ENCODE results near the gene CARNS1.

Gene CARNS1

GRCh38 chr11:67428052-67429001 is 12.8 kb downstream of the CARNS1 start, which contains the start of gene RPS6KB2:
RPS6KB2 (plus strand) TSS chr11:67428494; CDS start chr11:67428546, 52 bp downstream.
- Histone ChIP-seq H3K9ac (ENCODE audit: low read depth, low read length, poor library complexity, severe bottlenecking) (peak within 1 kb of the TSS; percentile 85), H3K79me2 (ENCODE audit: insufficient read depth, low read length) (peaks cover 45% of the 10 kb centered on the region), H3F3A (ENCODE audit: low read depth) (peaks cover 5% of the 10 kb centered on the region; the same call in 1 of the 2 replicates), H3K9me2 (replicated peaks; ENCODE audit: low read depth, low read length) (no peaks in the 10 kb centered on the region), H3K36me3 (ENCODE audit: insufficient read depth, low read length) (no peaks in the 10 kb centered on the region), H3K4me1 (ENCODE audit: insufficient read depth, low read length, poor library complexity, severe bottlenecking) (peaks cover 29% of the 10 kb centered on the region), H3K4me3 (ENCODE audit: low read length, poor library complexity, severe bottlenecking) (peak within 1 kb of the TSS; percentile 79), H2AFZ (ENCODE audit: low read length) (peak within 1 kb of the TSS; percentile 63), H3K9me3 (ENCODE audit: insufficient read depth, low read depth, low read length) (no peaks in the 10 kb centered on the region), H3K27me3 (ENCODE audit: insufficient read depth, low read length, poor library complexity, severe bottlenecking) (no peaks in the 10 kb centered on the region), H3K4me2 (ENCODE audit: low read depth, low read length, poor library complexity, severe bottlenecking) (peak within 1 kb of the TSS; percentile 97), H4K20me1 (ENCODE audit: insufficient read depth, low read length, poor library complexity, severe bottlenecking) (peaks cover 24% of the 10 kb centered on the region)
- no peak for TF ChIP-seq EZH2phosphoT487 (IDR thresholded peaks at IDR 0.05; ENCODE audit: borderline replicate concordance)
- TF ChIP-seq CTCF (conservative IDR thresholded peaks at IDR 0.05; ENCODE audit: low read length), result no peak

GRCh38 chr11:67429038-67429668 is 13.7 kb downstream of the CARNS1 start:
- Histone ChIP-seq H3K36me3 (ENCODE audit: insufficient read depth, low read length) (peaks cover 3% of the 10 kb centered on the region; the same call in 1 of the 2 replicates), H3K4me2 (ENCODE audit: low read depth, low read length, poor library complexity, severe bottlenecking) (peak overlapping the region; percentile 97), H4K20me1 (ENCODE audit: insufficient read depth, low read length, poor library complexity, severe bottlenecking) (peaks cover 33% of the 10 kb centered on the region), H3K4me3 (ENCODE audit: low read length, poor library complexity, severe bottlenecking) (peak overlapping the region; percentile 79), H3F3A (ENCODE audit: low read depth) (peaks cover 5% of the 10 kb centered on the region; the same call in 1 of the 2 replicates), H3K9ac (ENCODE audit: low read depth, low read length, poor library complexity, severe bottlenecking) (peak overlapping the region; percentile 85), H3K9me2 (replicated peaks; ENCODE audit: low read depth, low read length) (no peaks in the 10 kb centered on the region), H3K9me3 (ENCODE audit: insufficient read depth, low read depth, low read length) (no peaks in the 10 kb centered on the region), H2AFZ (ENCODE audit: low read length) (no peak overlapping the region), H3K79me2 (ENCODE audit: insufficient read depth, low read length) (peaks cover 53% of the 10 kb centered on the region), H3K4me1 (ENCODE audit: insufficient read depth, low read length, poor library complexity, severe bottlenecking) (peaks cover 37% of the 10 kb centered on the region), H3K27me3 (ENCODE audit: insufficient read depth, low read length, poor library complexity, severe bottlenecking) (no peaks in the 10 kb centered on the region)
- TF ChIP-seq EZH2phosphoT487 (IDR thresholded peaks at IDR 0.05; ENCODE audit: borderline replicate concordance) (no peak), CTCF (conservative IDR thresholded peaks at IDR 0.05; ENCODE audit: low read length) (no peak)

- Histone ChIP-seq H3K27me3 (ENCODE audit: insufficient read depth, low read length, poor library complexity, severe bottlenecking) (no peaks in the 10 kb centered on the region), H3K79me2 (ENCODE audit: insufficient read depth, low read length) (peaks cover 59% of the 10 kb centered on the region), H4K20me1 (ENCODE audit: insufficient read depth, low read length, poor library complexity, severe bottlenecking) (peaks cover 38% of the 10 kb centered on the region), H3K9me2 (replicated peaks; ENCODE audit: low read depth, low read length) (no peaks in the 10 kb centered on the region), H3K36me3 (ENCODE audit: insufficient read depth, low read length) (peaks cover 9% of the 10 kb centered on the region; the same call in 1 of the 2 replicates), H2AFZ (ENCODE audit: low read length) (no peak overlapping the region), H3K9ac (ENCODE audit: low read depth, low read length, poor library complexity, severe bottlenecking) (no peak overlapping the region), H3F3A (ENCODE audit: low read depth) (peaks cover 5% of the 10 kb centered on the region; the same call in 1 of the 2 replicates), H3K9me3 (ENCODE audit: insufficient read depth, low read depth, low read length) (no peaks in the 10 kb centered on the region), H3K4me1 (ENCODE audit: insufficient read depth, low read length, poor library complexity, severe bottlenecking) (peaks cover 37% of the 10 kb centered on the region), H3K4me3 (ENCODE audit: low read length, poor library complexity, severe bottlenecking) (peak overlapping the region; percentile 79), H3K4me2 (ENCODE audit: low read depth, low read length, poor library complexity, severe bottlenecking) (peak overlapping the region; percentile 97)
- TF ChIP-seq CTCF (conservative IDR thresholded peaks at IDR 0.05; ENCODE audit: low read length) (no peak), EZH2phosphoT487 (IDR thresholded peaks at IDR 0.05; ENCODE audit: borderline replicate concordance) (no peak)
Measured at GRCh38 chr11:67429722-67430121, 14.2 kb downstream of the CARNS1 start.

Data from Loucy (cell line).